ENCODE results near the gene ARID3A.
A peak's percentile ranks its signal among the peaks of the same experiment; 100 is the strongest.

Gene ARID3A

DNA sequence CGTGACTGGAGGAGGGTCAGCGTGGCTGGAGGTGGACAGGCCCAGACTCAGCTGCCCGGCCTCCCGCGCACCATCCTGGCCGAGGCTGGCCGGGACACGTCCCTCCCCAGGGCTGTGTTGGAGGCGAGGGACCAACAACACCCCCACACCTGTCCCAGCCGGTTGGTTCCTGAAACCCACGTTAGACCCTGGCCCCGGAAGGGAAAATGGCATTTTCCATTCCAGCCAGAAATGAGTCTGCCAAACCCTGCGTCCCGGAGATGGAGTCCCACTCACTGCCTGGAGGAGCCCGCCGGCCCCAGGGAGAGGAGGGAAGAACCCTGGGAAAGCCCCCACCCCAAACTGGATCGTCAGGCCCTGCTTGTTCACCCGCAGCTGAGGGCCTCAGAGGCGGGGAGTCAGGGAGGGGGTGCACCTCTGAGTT, 53.5 kb downstream of the ARID3A start:
- Histone ChIP-seq H3K4me1 (ENCODE audit: control insufficient read depth in 1 of 2, insufficient read depth in 1 of 2, low read depth in 1 of 2, low read length in 1 of 2) (peaks cover 17 to 20% of the 10 kb centered on the region in 2 experiments), H3K36me3 (peaks cover 9% of the 10 kb centered on the region), H3K27ac (no peak overlapping the region), H3K4me3 (ENCODE audit: low read depth in 1 of 2, low read length in 1 of 2) (no peak overlapping the region), H3K27me3 (no peaks in the 10 kb centered on the region), H3K9me3 (no peaks in the 10 kb centered on the region)
- TF ChIP-seq, protein P1, sequence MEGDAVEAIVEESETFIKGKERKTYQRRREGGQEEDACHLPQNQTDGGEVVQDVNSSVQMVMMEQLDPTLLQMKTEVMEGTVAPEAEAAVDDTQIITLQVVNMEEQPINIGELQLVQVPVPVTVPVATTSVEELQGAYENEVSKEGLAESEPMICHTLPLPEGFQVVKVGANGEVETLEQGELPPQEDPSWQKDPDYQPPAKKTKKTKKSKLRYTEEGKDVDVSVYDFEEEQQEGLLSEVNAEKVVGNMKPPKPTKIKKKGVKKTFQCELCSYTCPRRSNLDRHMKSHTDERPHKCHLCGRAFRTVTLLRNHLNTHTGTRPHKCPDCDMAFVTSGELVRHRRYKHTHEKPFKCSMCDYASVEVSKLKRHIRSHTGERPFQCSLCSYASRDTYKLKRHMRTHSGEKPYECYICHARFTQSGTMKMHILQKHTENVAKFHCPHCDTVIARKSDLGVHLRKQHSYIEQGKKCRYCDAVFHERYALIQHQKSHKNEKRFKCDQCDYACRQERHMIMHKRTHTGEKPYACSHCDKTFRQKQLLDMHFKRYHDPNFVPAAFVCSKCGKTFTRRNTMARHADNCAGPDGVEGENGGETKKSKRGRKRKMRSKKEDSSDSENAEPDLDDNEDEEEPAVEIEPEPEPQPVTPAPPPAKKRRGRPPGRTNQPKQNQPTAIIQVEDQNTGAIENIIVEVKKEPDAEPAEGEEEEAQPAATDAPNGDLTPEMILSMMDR (IDR thresholded peaks at IDR 0.05): no peak

DNA sequence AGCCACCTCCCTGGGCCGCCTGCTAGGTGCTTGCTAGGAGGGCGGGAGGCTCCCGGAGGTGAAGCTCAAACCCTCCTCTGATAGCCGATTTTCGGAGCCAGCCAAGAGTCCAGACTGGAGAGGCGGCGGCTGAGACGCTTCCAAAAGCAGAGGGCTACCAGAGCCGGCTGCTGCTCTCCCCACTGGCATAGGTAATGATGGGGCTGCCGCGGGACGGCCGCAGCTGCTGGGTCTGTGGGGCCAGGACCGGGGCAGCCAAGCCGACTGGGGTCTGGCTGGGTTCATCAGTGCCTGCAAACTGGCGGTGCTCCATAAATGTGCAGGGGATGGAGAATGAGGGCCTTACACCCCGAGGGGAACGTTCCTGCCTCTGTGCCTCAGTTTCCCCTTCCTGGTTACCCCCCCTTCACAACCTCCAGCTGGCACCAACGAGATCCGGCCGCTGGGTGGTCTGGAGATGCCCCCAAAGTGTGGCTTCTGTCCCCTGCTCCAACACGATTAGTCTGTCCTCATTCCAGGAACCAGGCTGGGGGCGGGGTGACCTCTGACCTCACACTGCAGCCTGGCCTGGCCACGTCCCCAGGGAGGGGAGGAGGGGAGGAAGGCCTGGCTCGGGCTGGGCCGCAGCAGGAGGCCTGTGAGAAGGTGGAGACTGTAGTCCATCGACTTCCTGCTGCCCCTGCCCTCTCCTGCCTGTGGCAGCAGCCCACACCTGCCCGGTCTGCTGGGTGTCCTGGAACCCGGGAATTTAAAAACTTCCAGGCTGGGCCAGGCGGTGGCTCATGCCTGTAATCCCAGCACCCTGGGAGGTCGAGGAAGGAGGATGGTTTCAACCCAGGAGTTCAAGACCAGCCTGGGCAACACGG, 54.5 kb downstream of the ARID3A start:
- no peaks in the 10 kb centered on the region for H3K9me3 ChIP-seq
- no peaks in the 10 kb centered on the region for H3K27me3 ChIP-seq
- no peak overlapping the region for H3K27ac ChIP-seq
- no peaks in the 10 kb centered on the region for H3K36me3 ChIP-seq
- no peak overlapping the region for H3K4me3 ChIP-seq (ENCODE audit: low read depth in 1 of 2, low read length in 1 of 2)
- TF ChIP-seq, protein P1 (IDR thresholded peaks at IDR 0.05): no peak
- H3K4me1 ChIP-seq (ENCODE audit: control insufficient read depth in 1 of 2, insufficient read depth in 1 of 2, low read depth in 1 of 2, low read length in 1 of 2): peaks cover 22 to 24% of the 10 kb centered on the region in 2 experiments

DNA sequence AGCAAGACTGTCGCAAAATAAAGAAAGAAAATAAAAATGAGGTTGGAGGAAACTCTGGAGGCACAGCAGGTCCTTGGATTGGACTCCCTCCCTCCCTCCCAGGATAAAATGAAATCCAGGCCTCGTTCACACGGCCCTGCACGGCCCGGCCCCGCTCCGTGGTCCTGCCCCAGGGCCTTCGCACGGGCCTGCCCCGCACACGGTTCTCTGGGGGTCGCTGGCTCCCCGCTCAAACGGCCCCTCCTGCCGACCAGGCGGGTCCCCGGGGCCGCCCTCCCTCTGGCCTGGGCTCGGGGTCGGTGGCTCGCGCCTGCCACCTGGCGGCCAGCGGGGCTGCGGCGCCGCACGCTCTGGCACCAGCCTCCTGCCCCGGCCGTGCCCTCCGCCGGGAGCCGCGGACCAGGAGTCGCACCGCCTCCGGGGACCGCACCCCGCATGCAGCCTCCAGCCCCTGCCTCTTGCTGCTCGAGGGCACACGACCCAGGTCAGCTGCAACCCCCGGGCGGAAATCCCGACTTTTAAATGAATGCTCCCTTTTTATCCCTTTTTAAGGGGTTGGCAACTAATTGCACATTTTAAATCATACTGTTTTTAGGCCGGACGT, 56.8 kb downstream of the ARID3A start:
- Histone ChIP-seq H3K9me3 (no peaks in the 10 kb centered on the region), H3K27ac (peak overlapping the region; percentile 23), H3K4me1 (ENCODE audit: control insufficient read depth in 1 of 2, insufficient read depth in 1 of 2, low read depth in 1 of 2, low read length in 1 of 2) (peaks cover 22 to 24% of the 10 kb centered on the region in 2 experiments), H3K27me3 (no peaks in the 10 kb centered on the region), H3K4me3 (ENCODE audit: low read depth in 1 of 2, low read length in 1 of 2) (peak overlapping the region in 1 of 2 experiments; percentile 49), H3K36me3 (no peaks in the 10 kb centered on the region)
- TF ChIP-seq, protein P1 (IDR thresholded peaks at IDR 0.05): peak; percentile 96

DNA sequence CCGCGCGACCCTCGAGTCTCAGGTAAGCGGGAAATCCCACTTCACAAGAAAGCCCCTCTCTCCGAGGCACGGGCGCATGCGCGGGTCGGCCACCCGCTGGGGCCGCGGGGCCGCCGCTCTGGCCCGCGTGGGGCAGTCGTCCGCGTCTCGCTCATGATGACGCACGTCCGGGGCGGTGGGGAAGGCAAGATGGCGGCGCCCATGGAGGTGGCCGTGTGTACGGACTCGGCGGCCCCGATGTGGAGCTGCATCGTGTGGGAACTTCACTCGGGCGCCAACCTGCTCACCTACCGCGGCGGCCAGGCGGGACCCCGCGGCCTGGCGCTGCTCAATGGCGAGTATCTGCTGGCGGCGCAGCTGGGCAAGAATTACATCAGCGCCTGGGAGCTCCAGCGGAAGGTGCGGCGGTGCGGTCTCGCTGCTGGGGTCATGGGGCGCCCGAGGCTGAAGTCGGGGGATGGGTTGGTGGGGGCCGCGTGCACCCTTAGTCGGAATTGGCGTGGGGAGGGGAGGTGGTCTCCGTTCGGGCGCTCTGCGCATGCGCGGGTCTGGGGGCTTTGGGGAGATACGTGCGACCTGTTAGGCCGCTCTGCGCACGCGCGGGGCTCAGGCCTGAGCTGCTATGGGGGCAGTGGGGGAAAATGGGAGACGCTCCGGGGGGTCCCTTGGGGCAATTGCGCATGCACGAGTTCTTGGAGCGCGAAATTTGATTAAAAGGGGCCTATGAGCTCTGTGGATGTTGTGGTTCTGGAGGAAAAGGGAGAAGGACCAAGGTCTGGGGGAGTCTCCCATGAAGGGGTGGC, 58.5 kb downstream of the ARID3A start, which contains the start of gene WDR18:
TSS of gene WDR18 (plus strand) at position 181 of the 803 bp plus-strand sequence. CDS start at position 190, 9 bp downstream.
- H3K27ac ChIP-seq: peak within 1 kb of the TSS; percentile 51
- TF ChIP-seq, protein P1 (IDR thresholded peaks at IDR 0.05): peak; percentile 77
- H3K27me3 ChIP-seq: no peaks in the 10 kb centered on the region
- H3K36me3 ChIP-seq: no peaks in the 10 kb centered on the region
- no peaks in the 10 kb centered on the region for H3K9me3 ChIP-seq
- H3K4me3 ChIP-seq (ENCODE audit: low read depth in 1 of 2, low read length in 1 of 2): peak within 1 kb of the TSS; percentile 72 to 76
- peaks cover 22 to 24% of the 10 kb centered on the region in 2 experiments for H3K4me1 ChIP-seq (ENCODE audit: control insufficient read depth in 1 of 2, insufficient read depth in 1 of 2, low read depth in 1 of 2, low read length in 1 of 2)

DNA sequence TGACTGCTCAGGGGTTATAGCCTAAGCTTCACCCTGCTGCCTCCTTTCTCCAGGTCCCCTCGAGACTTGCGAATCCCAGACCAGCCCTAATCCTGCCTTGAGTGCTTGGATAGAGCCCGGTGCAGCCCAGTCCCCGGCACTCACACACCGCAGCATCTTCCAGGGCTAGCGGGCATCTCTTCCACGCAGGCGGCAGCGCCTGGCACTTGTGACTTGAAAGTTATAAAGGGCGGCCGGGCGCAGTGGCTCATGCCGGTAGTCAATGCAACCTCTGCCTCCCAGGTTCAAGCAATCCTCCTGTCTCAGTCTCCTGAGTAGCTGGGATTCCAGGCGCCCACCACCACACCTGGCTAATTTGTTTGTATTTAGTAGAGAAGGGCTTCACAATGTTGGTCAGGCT, 60.2 kb downstream of the ARID3A start:
- H3K4me1 ChIP-seq (ENCODE audit: control insufficient read depth in 1 of 2, insufficient read depth in 1 of 2, low read depth in 1 of 2, low read length in 1 of 2): peaks cover 22 to 24% of the 10 kb centered on the region in 2 experiments
- H3K27me3 ChIP-seq: no peaks in the 10 kb centered on the region
- TF ChIP-seq, protein P1 (IDR thresholded peaks at IDR 0.05): no peak
- H3K27ac ChIP-seq: no peak overlapping the region
- no peak overlapping the region for H3K4me3 ChIP-seq (ENCODE audit: low read depth in 1 of 2, low read length in 1 of 2)
- H3K9me3 ChIP-seq: no peaks in the 10 kb centered on the region
- H3K36me3 ChIP-seq: no peaks in the 10 kb centered on the region
